Measurements from ENCODE around the gene HCST. TPM values are rescaled to one million over a fixed set of nuclear protein-coding genes. Genes with fewer than 3 reads are reported as not detected.

The HCST gene
- total RNA-seq, 4 donors from 2014 or later: 10.5 to 37.6 (median 15.5) TPM

- H3K4me3 ChIP-seq: peak within 1 kb of the TSS; percentile 40 to 85 (median 62)
- peak; percentile 38 to 60 for DNase-seq (ENCODE audit: low spot score in 2 of 2)
- no peaks in the 10 kb centered on the region for H3K27me3 ChIP-seq
- peaks cover 0 to 28% (median 0%) of the 10 kb centered on the region in 3 donors for H3K36me3 ChIP-seq
- H3K9me3 ChIP-seq: no peaks in the 10 kb centered on the region
- H3K4me1 ChIP-seq: peaks cover 0 to 49% (median 16%) of the 10 kb centered on the region in 4 donors
- no peak for TF ChIP-seq EP300 (IDR thresholded peaks at IDR 0.05)
- TF ChIP-seq POLR2A (IDR thresholded peaks at IDR 0.05): no peak
- no peak for TF ChIP-seq CTCF (IDR thresholded peaks at IDR 0.05)
- peak within 1 kb of the TSS; percentile 39 to 92 (median 88) for H3K27ac ChIP-seq
- 2 to 4% methylated on average over 31 to 42 of the region's 68 CpGs for WGBS, 2 donors
Observed at GRCh38 chr19:35935911-35936737, 33.8 kb downstream of the HCST start, which contains the start of gene LRFN3. Gene LRFN3, plus strand, starts transcription at chr19:35936374. Its CDS starts 3,052 bp downstream, at chr19:35939426.

- 26 to 37% methylated on average over 7 to 11 of the region's 11 CpGs for WGBS, 2 donors
- no peak for TF ChIP-seq POLR2A (IDR thresholded peaks at IDR 0.05)
- H3K4me3 ChIP-seq: peak overlapping the region; percentile 40 to 85 (median 62)
Observed at GRCh38 chr19:35936738-35937268, 34.5 kb downstream of the HCST start.

GRCh38 chr19:35937345-35938281 is 35.3 kb downstream of the HCST start:
- no peak for TF ChIP-seq CTCF (IDR thresholded peaks at IDR 0.05)
- TF ChIP-seq POLR2A (IDR thresholded peaks at IDR 0.05): no peak
- TF ChIP-seq EP300 (IDR thresholded peaks at IDR 0.05): no peak
- peaks cover 0 to 43% (median 0%) of the 10 kb centered on the region in 3 donors for H3K36me3 ChIP-seq
- 52 to 55% methylated on average over 13 to 14 of the region's 14 CpGs for WGBS, 2 donors
- peak overlapping the region in 3 of 4 donors; percentile 84 to 92 (median 91) for H3K27ac ChIP-seq
- no peak for DNase-seq (ENCODE audit: low spot score in 2 of 2)
- peak overlapping the region; percentile 40 to 85 (median 62) for H3K4me3 ChIP-seq
- H3K4me1 ChIP-seq: peaks cover 0 to 42% (median 13%) of the 10 kb centered on the region in 4 donors
- H3K9me3 ChIP-seq: no peaks in the 10 kb centered on the region
- H3K27me3 ChIP-seq: no peaks in the 10 kb centered on the region

More at GRCh38 chr19:35936738-35937268, 34.5 kb downstream of the HCST start:
- Histone ChIP-seq H3K36me3 (peaks cover 0 to 35% (median 0%) of the 10 kb centered on the region in 3 donors), H3K4me1 (peaks cover 0 to 46% (median 15%) of the 10 kb centered on the region in 4 donors), H3K9me3 (no peaks in the 10 kb centered on the region), H3K27me3 (no peaks in the 10 kb centered on the region), H3K27ac (peak overlapping the region; percentile 39 to 92 (median 88))
- no peak for DNase-seq (ENCODE audit: low spot score in 2 of 2)

GRCh38 chr19:35938282-35939224 is 36.2 kb downstream of the HCST start:
- H3K4me3 ChIP-seq: peak overlapping the region in 1 of 4 donors; percentile 85
- no peak for DNase-seq (ENCODE audit: low spot score in 2 of 2)
- peaks cover 0 to 48% (median 0%) of the 10 kb centered on the region in 3 donors for H3K36me3 ChIP-seq
- H3K4me1 ChIP-seq: peaks cover 0 to 42% (median 13%) of the 10 kb centered on the region in 4 donors
- TF ChIP-seq EP300 (IDR thresholded peaks at IDR 0.05) (no peak), POLR2A (IDR thresholded peaks at IDR 0.05) (no peak), CTCF (IDR thresholded peaks at IDR 0.05) (no peak)
- WGBS, 2 donors: 77 to 81% methylated on average over 13 of the region's 13 CpGs
- H3K27me3 ChIP-seq: no peaks in the 10 kb centered on the region
- H3K9me3 ChIP-seq: no peaks in the 10 kb centered on the region
- H3K27ac ChIP-seq: no peak overlapping the region
